PC-3 (cell line): ENCODE measurements around the gene CPLX3. TPM values are rescaled to one million over a fixed set of nuclear protein-coding genes. Genes with fewer than 3 reads are reported as not detected.

ENCODE experiments used
- ATAC-seq: fragments of 200-7000 bp; cut with Tn5 transposase; 2 replicates; pipeline ENCODE4 v1.9.1; 2020; ENCODE audit warnings: mild to moderate bottlenecking, moderate library complexity
- BruUV-seq: library from RNA; stranded (reverse); fragments of 400-500 nt; replicated peaks from 2 replicates; lab custom pipeline; 2021; lab: Mats Ljungman, UMichigan
- CTCF ChIA-PET: fragments of 300-600 bp; sonication (Branson Sonifier 250); formaldehyde crosslinking; loops from one replicate; lab custom pipeline; 2022; ENCODE audit warnings: antibody characterized with exemption; lab: Charles Lee
- POLR2A ChIA-PET: fragments of 300-600 bp; sonication (Branson Sonifier 250); formaldehyde crosslinking; loops from one replicate; lab custom pipeline; 2022; ENCODE audit warnings: antibody characterized with exemption; ENCODE audit not compliant: unreplicated experiment; lab: Charles Lee
- DNase-seq: peaks from one replicate; pipeline ENCODE4 v3.0.0-alpha.2; 2015
- H2AFZ ChIP-seq: fragments of 300-600 bp; sonication (generic); 2 replicates; pipeline ENCODE4 v1.6.0; 2016; ENCODE audit warnings: antibody characterized with exemption, low read length
- H3F3A ChIP-seq: fragments of 300-600 bp; sonication (generic); one replicate; pipeline ENCODE4 v1.6.0; 2017; ENCODE audit warnings: antibody characterized with exemption, low read length, control low read depth, mild to moderate bottlenecking; ENCODE audit not compliant: unreplicated experiment
- H3K27ac ChIP-seq: fragments of 300-600 bp; sonication (generic); 2 replicates; pipeline ENCODE4 v1.5.1; 2016; ENCODE audit warnings: mild to moderate bottlenecking, low read length
- H3K27me3 ChIP-seq: fragments of 300-600 bp; sonication (generic); 2 replicates; pipeline ENCODE4 v1.6.1; 2016; ENCODE audit warnings: low read length, mixed read lengths
- H3K36me3 ChIP-seq: fragments of 300-600 bp; sonication (generic); 2 replicates; pipeline ENCODE4 v1.6.1; 2016; ENCODE audit warnings: low read depth, mixed run types, low read length, mixed read lengths
- H3K4me1 ChIP-seq: fragments of 300-600 bp; sonication (generic); 2 replicates; pipeline ENCODE4 v1.5.1; 2016; ENCODE audit warnings: low read length; ENCODE audit not compliant: insufficient read depth
- H3K4me2 ChIP-seq: fragments of 300-600 bp; sonication (generic); 2 replicates; pipeline ENCODE4 v1.6.0; 2016; ENCODE audit warnings: low read length
- H3K4me3 ChIP-seq: fragments of 300-600 bp; sonication (generic); 2 replicates; pipeline ENCODE4 v1.5.1; 2016; ENCODE audit warnings: mild to moderate bottlenecking, low read length, mixed read lengths
- H3K79me2 ChIP-seq: fragments of 300-600 bp; sonication (generic); 2 replicates; pipeline ENCODE4 v1.6.1; 2017; ENCODE audit warnings: low read length, mixed read lengths
- H3K9ac ChIP-seq: fragments of 300-600 bp; sonication (generic); 2 replicates; pipeline ENCODE4 v1.6.0; 2016; ENCODE audit warnings: mild to moderate bottlenecking, low read length
- H3K9me2 ChIP-seq: fragments of 300-600 bp; sonication (generic); replicated peaks from 2 replicates; pipeline ENCODE4 v1.6.1; 2016; ENCODE audit warnings: mixed run types, low read length, mixed read lengths
- H3K9me3 ChIP-seq: fragments of 300-600 bp; sonication (generic); 2 replicates; pipeline ENCODE4 v1.6.1; 2016; ENCODE audit warnings: low read length, mixed read lengths
- H4K20me1 ChIP-seq: fragments of 300-600 bp; sonication (generic); 2 replicates; pipeline ENCODE4 v1.6.1; 2016; ENCODE audit warnings: low read length, mixed read lengths
- CTCF ChIP-seq: fragments of 300-600 bp; sonication (generic); conservative IDR thresholded peaks from 2 replicates; pipeline ENCODE4 v1.5.1; 2017; ENCODE audit warnings: antibody characterized with exemption, low read depth, mild to moderate bottlenecking, low read length
- EZH2 ChIP-seq: fragments of 300-600 bp; sonication (generic); IDR thresholded peaks from one replicate; pipeline ENCODE4 v1.6.1; 2017; ENCODE audit warnings: antibody characterized with exemption, mild to moderate bottlenecking, low read length; ENCODE audit not compliant: unreplicated experiment
- EZH2phosphoT487 ChIP-seq: fragments of 300-600 bp; sonication (generic); IDR thresholded peaks from 2 replicates; pipeline ENCODE4 v1.6.1; 2018; ENCODE audit warnings: mild to moderate bottlenecking, antibody characterized with exemption, low read length, borderline replicate concordance
- intact Hi-C: fragments of 100-400 bp; cut with micrococcal nuclease; formaldehyde crosslinking; loops from 2 replicates; pipeline ENCODE4 v1.9.0; 2023
- total RNA-seq: library from RNA; depleted of rRNA; stranded (reverse); fragments of >200 nt; gene quantifications from 2 replicates; pipeline ENCODE4 v1.2.3, GENCODE V29; 2014

Gene CPLX3
- total RNA-seq, 1 experiment from 2014 or later, result not detected

GRCh38 chr15:74870436-74871215 is 44.2 kb downstream of the CPLX3 start:
- H3K4me1 ChIP-seq, result peaks cover 21% of the 10 kb centered on the region
- TF ChIP-seq CTCF (no peak), EZH2 (no peak), EZH2phosphoT487 (no peak)
- no peak overlapping the region for H2AFZ ChIP-seq
- no peaks in the 10 kb centered on the region for H3K9me2 ChIP-seq
- no peaks in the 10 kb centered on the region for H3K9me3 ChIP-seq
- 0 out of 2 replicates have a peak, but pooled peaks cover 3% of the 10 kb centered on the region for H3K36me3 ChIP-seq
- POLR2A ChIA-PET, result no interaction called here
- H3K79me2 ChIP-seq, result peaks cover 68% of the 10 kb centered on the region
- CTCF ChIA-PET, result no interaction called here
- intact Hi-C loops, result no loop called here
- no peak overlapping the region for H3K9ac ChIP-seq
- BruUV-seq, result no TSS peak
- DNase-seq (no peak), ATAC-seq (no peak)
- H4K20me1 ChIP-seq, result peaks cover 10% of the 10 kb centered on the region; the same call in 1 of the 2 replicates
- H3K4me2 ChIP-seq, result peak overlapping the region; percentile 18; the same call in 1 of the 2 replicates
- no peak overlapping the region for H3K4me3 ChIP-seq
- no peak overlapping the region for H3K27ac ChIP-seq
- no peaks in the 10 kb centered on the region for H3F3A ChIP-seq
- H3K27me3 ChIP-seq, result no peaks in the 10 kb centered on the region

- peaks cover 10% of the 10 kb centered on the region; the same call in 1 of the 2 replicates for H4K20me1 ChIP-seq
- TF ChIP-seq EZH2, result no peak
- TF ChIP-seq EZH2phosphoT487, result no peak
- TF ChIP-seq CTCF, result no peak
- intact Hi-C loops, result no loop called here
- peak overlapping the region; percentile 100 for H3K4me2 ChIP-seq
- H3K4me1 ChIP-seq, result peaks cover 11% of the 10 kb centered on the region; the same call in 1 of the 2 replicates
- ATAC-seq (peak; percentile 5), DNase-seq (no peak)
- H3K9me3 ChIP-seq, result no peaks in the 10 kb centered on the region
- no peaks in the 10 kb centered on the region for H3K9me2 ChIP-seq
- H3K9ac ChIP-seq, result peak overlapping the region; percentile 93
- 0 out of 2 replicates have a peak, but pooled peaks cover 3% of the 10 kb centered on the region for H3K36me3 ChIP-seq
- peaks cover 51% of the 10 kb centered on the region for H3K79me2 ChIP-seq
- ChIA-PET CTCF (interaction anchor here (0.5 kb wide), 1 partner anchor 101 kb away, joined by 3 read pairs; no protein-coding TSS in a partner anchor), POLR2A (no interaction called here)
- H3K4me3 ChIP-seq, result peak overlapping the region; percentile 99
- no peaks in the 10 kb centered on the region for H3K27me3 ChIP-seq
- H3K27ac ChIP-seq, result peak overlapping the region; percentile 55; the same call in 1 of the 2 replicates
- TSS peak; percentile 65 for BruUV-seq
- H3F3A ChIP-seq, result no peaks in the 10 kb centered on the region
- H2AFZ ChIP-seq, result peak overlapping the region; percentile 92
Measured at GRCh38 chr15:74872702-74873035, 46.2 kb downstream of the CPLX3 start.
